K562 (cell line): ENCODE results near the gene ZFYVE28. TPM values are rescaled to one million over a fixed set of nuclear protein-coding genes. Genes with fewer than 3 reads are reported as not detected.

ENCODE experiments used
- ATAC-seq: fragments of 200-7000 bp; cut with Tn5 transposase; 3 replicates; pipeline ENCODE4 v1.9.1; 2020; ENCODE audit warnings: moderate library complexity
- BruUV-seq: library from RNA; stranded (reverse); fragments of 400-500 nt; replicated peaks from 2 replicates; lab custom pipeline; 2021; lab: Mats Ljungman, UMichigan
- CTCF ChIA-PET: fragments of 300-600 bp; formaldehyde crosslinking; extraction: SDS; loops from one replicate; lab custom pipeline; 2021; ENCODE audit warnings: low intra/inter-chr PET ratio; lab: Yijun Ruan, JAX
- POLR2A ChIA-PET: fragments of 300-600, 350-650 bp; sonication (Branson Sonifier 250); formaldehyde crosslinking; extraction: SDS; loops from one replicate; lab custom pipeline; 2021; ENCODE audit warnings: antibody characterized with exemption, inconsistent platforms; lab: Yijun Ruan, JAX
- DNase-seq, 4 experiments: peaks; one replicate each; pipeline versions ENCODE4 v3.0.0 to v3.0.0-alpha.2; 2011 to 2018; ENCODE audit warnings: low spot score in 3 of 4, mixed read lengths in 3 of 4; ENCODE audit errors: extremely low read depth in 1 of 4
- FAIRE-seq: peaks from 2 replicates; lab custom pipeline; 2011; peaks lifted over from hg19 to GRCh38; lab: Jason Lieb, UNC
- H2AFZ ChIP-seq: 2 replicates; pipeline ENCODE4 v1.6.0; 2011; ENCODE audit warnings: low read depth, low read length, control low read depth, inconsistent platforms
- H3K27ac ChIP-seq: fragments of 200-600 bp; 3 replicates; pipeline ENCODE4 v1.8.0; 2011; ENCODE audit warnings: low read depth, mild to moderate bottlenecking, control low read depth, inconsistent platforms, low read length, moderate library complexity, mixed read lengths; ENCODE audit errors: extremely low read depth
- H3K27me3 ChIP-seq, 2 experiments: fragments of 300-600 bp in 1 of 2; 2 replicates in 1 of 2; 3 replicates in 1 of 2; pipeline versions ENCODE4 v1.6.0 to v1.8.0; 2011; ENCODE audit warnings: inconsistent platforms in 2 of 2, low read length in 2 of 2, mild to moderate bottlenecking in 1 of 2, mixed read lengths in 1 of 2, moderate library complexity in 1 of 2; ENCODE audit not compliant: control insufficient read depth in 2 of 2, insufficient read depth in 2 of 2
- H3K36me3 ChIP-seq: fragments of 300-600 bp; 3 replicates; pipeline ENCODE4 v1.8.0; 2011; ENCODE audit warnings: mild to moderate bottlenecking, low read length, inconsistent platforms; ENCODE audit not compliant: control insufficient read depth, insufficient read depth
- H3K4me1 ChIP-seq, 2 experiments: fragments of 200-600 bp in 1 of 2; replicated peaks in 1 of 2; 2 replicates in 1 of 2; 3 replicates in 1 of 2; pipeline versions ENCODE4 v1.5.1 to v1.8.0; 2011; ENCODE audit warnings: inconsistent platforms in 2 of 2, low read length in 2 of 2, mild to moderate bottlenecking in 1 of 2, mixed read lengths in 1 of 2, moderate library complexity in 1 of 2; ENCODE audit not compliant: control insufficient read depth in 2 of 2, insufficient read depth in 2 of 2
- H3K4me2 ChIP-seq: 2 replicates; pipeline ENCODE4 v1.6.1; 2011; ENCODE audit warnings: low read length, control low read depth, inconsistent platforms, mixed read lengths; ENCODE audit not compliant: insufficient read depth
- H3K4me3 ChIP-seq: fragments of 200-600 bp; sonication (generic), shearing (Covaris generic); 2 replicates; pipeline ENCODE4 v1.5.1; 2016; ENCODE audit warnings: control low read depth, inconsistent platforms
- H3K79me2 ChIP-seq: fragments of 200-600 bp; 3 replicates; pipeline ENCODE4 v1.8.0; 2011; ENCODE audit warnings: low read length, inconsistent platforms; ENCODE audit not compliant: control insufficient read depth, insufficient read depth
- H3K9ac ChIP-seq, 2 experiments: 2 replicates each; pipeline versions ENCODE4 v1.6.0 to v1.6.1; 2011; ENCODE audit warnings: low read depth in 2 of 2, low read length in 2 of 2, control low read depth in 1 of 2, inconsistent platforms in 1 of 2, mild to moderate bottlenecking in 1 of 2, mixed read lengths in 1 of 2; ENCODE audit not compliant: insufficient read depth in 1 of 2
- H3K9me1 ChIP-seq: one replicate; pipeline ENCODE4 v1.6.0; 2011; ENCODE audit warnings: inconsistent platforms, mild to moderate bottlenecking, low read length, moderate library complexity; ENCODE audit not compliant: control insufficient read depth, insufficient read depth
- H3K9me3 ChIP-seq: replicated peaks from 2 replicates; pipeline ENCODE4 v1.5.1; 2011; ENCODE audit warnings: low read depth, low read length, inconsistent platforms; ENCODE audit not compliant: control insufficient read depth, insufficient read depth
- H4K20me1 ChIP-seq: replicated peaks from 2 replicates; pipeline ENCODE4 v1.6.1; 2011; ENCODE audit warnings: low read length, inconsistent platforms, mixed read lengths; ENCODE audit not compliant: control insufficient read depth, insufficient read depth
- BDP1 ChIP-seq: IDR thresholded peaks from 3 replicates; pipeline ENCODE4 v1.6.1; 2011; ENCODE audit not compliant: insufficient read length, insufficient read depth
- BMI1 ChIP-seq: fragments of 150-350 bp; IDR thresholded peaks from 2 replicates; pipeline ENCODE4 v1.6.1; 2014; ENCODE audit warnings: low read length
- BRCA1 ChIP-seq, 2 experiments: fragments of 450-650 bp in 1 of 2; sonication (generic) in 1 of 2; formaldehyde crosslinking in 1 of 2; IDR thresholded peaks; 2 replicates each; pipeline versions ENCODE4 v1.5.0 to v1.6.1; 2017 to 2020; ENCODE audit warnings: mild to moderate bottlenecking in 1 of 2, missing genetic modification reagents in 1 of 2
- CEBPZ ChIP-seq: fragments of 150-350 bp; IDR thresholded peaks from 2 replicates; pipeline ENCODE4 v1.6.1; 2014; ENCODE audit warnings: low read depth, mild to moderate bottlenecking, low read length, borderline replicate concordance
- ETS2 ChIP-seq: IDR thresholded peaks from 2 replicates; pipeline ENCODE4 v1.6.1; 2016; ENCODE audit warnings: borderline replicate concordance, missing genetic modification characterization, mild to moderate bottlenecking, moderate library complexity, missing compliant biosample characterization; ENCODE audit not compliant: poor library complexity, severe bottlenecking
- HMGN3 ChIP-seq: IDR thresholded peaks from 2 replicates; pipeline ENCODE4 v1.6.1; 2011; ENCODE audit warnings: borderline replicate concordance, low read depth, mild to moderate bottlenecking, mixed read lengths, low read length; ENCODE audit not compliant: insufficient read length; ENCODE audit errors: extremely low read depth
- IRF1 ChIP-seq: sonication (generic); formaldehyde crosslinking; IDR thresholded peaks from 2 replicates; pipeline ENCODE4 v1.8.0; 2022; ENCODE audit warnings: missing genetic modification reagents, mild to moderate bottlenecking, borderline replicate concordance
- KLF1 ChIP-seq: fragments of 450-650 bp; IDR thresholded peaks from 2 replicates; pipeline ENCODE4 v1.6.1; 2016; ENCODE audit warnings: missing genetic modification characterization, missing compliant biosample characterization
- SIX5 ChIP-seq, 2 experiments: IDR thresholded peaks; 2 replicates each; pipeline ENCODE4 v1.6.1; 2011; ENCODE audit warnings: low read length in 2 of 2, borderline replicate concordance in 1 of 2, low read depth in 1 of 2, mild to moderate bottlenecking in 1 of 2, moderate library complexity in 1 of 2; ENCODE audit not compliant: insufficient read depth in 1 of 2
- STAG1 ChIP-seq: sonication (generic); formaldehyde crosslinking; IDR thresholded peaks from 2 replicates; pipeline ENCODE4 v1.5.0; 2020; ENCODE audit warnings: missing genetic modification reagents, borderline replicate concordance
- TRIM25 ChIP-seq: fragments of 450-650 bp; IDR thresholded peaks from 2 replicates; pipeline ENCODE4 v1.7.0; 2016; ENCODE audit warnings: borderline replicate concordance
- ZNF174 ChIP-seq: fragments of 250-450 bp; sonication (Bioruptor Pico); IDR thresholded peaks from 2 replicates; pipeline ENCODE4 v1.4.0; 2020; ENCODE audit warnings: mild to moderate bottlenecking
- ZNF589 ChIP-seq: fragments of 200-800 bp; sonication (Bioruptor generic); IDR thresholded peaks from 2 replicates; pipeline ENCODE4 v1.6.1; 2016; ENCODE audit warnings: low read depth, missing genetic modification characterization, missing compliant biosample characterization
- ZSCAN32 ChIP-seq: fragments of 450-650 bp; formaldehyde crosslinking; IDR thresholded peaks from 2 replicates; pipeline ENCODE4 v1.4.0; 2020; ENCODE audit warnings: mild to moderate bottlenecking, moderate library complexity
- WGBS: fragments of 100-300 bp; shearing (Covaris generic); methylation state at CpG from one replicate; pipeline ENCODE4 v1.1.6; 2016; ENCODE audit warnings: low coverage, mixed read lengths; ENCODE audit not compliant: insufficient coverage; ENCODE audit errors: missing lambda C conversion rate; 5-methylcytosine and 5-hydroxymethylcytosine counted together
- in situ Hi-C: fragments of 300-500 bp; cut with MboI; formaldehyde crosslinking; loops from 4 replicates; pipeline ENCODE4 v1.15.0; 2018; ENCODE audit warnings: inconsistent platforms, mixed read lengths
- intact Hi-C: fragments of 100-400 bp; cut with micrococcal nuclease; formaldehyde crosslinking; loops from 2 replicates; pipeline ENCODE4 v1.14.2; 2022
- polyA plus RNA-seq, 8 experiments: library from polyadenylated mRNA; depleted of rRNA in 4 of 8; stranded (reverse) in 5 of 8; unstranded in 3 of 8; fragments of >200 nt; fragmentation: Nextera tagmentation in 2 of 8; fragmentation: Illumina TruSeq in 1 of 8; extraction: Ambion mirVana in 2 of 8; extraction: Trizol in 1 of 8; gene quantifications; 2 replicates each; pipeline versions ENCODE4 v1.2.1 to v1.2.3, GENCODE V29; 2011 to 2014; ENCODE audit warnings: inconsistent platforms in 1 of 8, missing spikeins in 1 of 8
- total RNA-seq, 7 experiments: library from RNA; depleted of rRNA in 6 of 7; stranded (reverse); fragments of >200 nt in 6 of 7; fragmentation: Illumina TruSeq in 2 of 7; extraction: Trizol in 2 of 7; gene quantifications; 2 replicates each; pipeline versions ENCODE4 v1.2.1 to v1.2.3, GENCODE V29; 2011 to 2021; ENCODE audit warnings: low replicate concordance in 1 of 7

ZFYVE28 gene
- total and polyA plus RNA-seq, 9 of the 15 experiments (the other 6 are each of a cell fraction or from before 2014, with no cell fraction given) = 1.3 to 24.8 (median 8.9) TPM

- intact Hi-C loops = no loop called here
- no peak overlapping the region for H2AFZ ChIP-seq
- ChIA-PET CTCF (no interaction called here), POLR2A (interaction anchor here (0.7 to 1.5 kb wide), 4 partner anchors 9 to 22 kb away, joined by 3 to 5 read pairs (median 4); no protein-coding TSS in a partner anchor)
- in situ Hi-C loops = no loop called here
- no peaks in the 10 kb centered on the region for H4K20me1 ChIP-seq
- H3K4me1 ChIP-seq = peaks cover 0 to 44% of the 10 kb centered on the region in 2 experiments; a peak in 2 of 5 replicates
- peak; percentile 23; the same call in 1 of the 3 replicates for ATAC-seq
- no peaks in the 10 kb centered on the region for H3K9me3 ChIP-seq
- no peaks in the 10 kb centered on the region for H3K79me2 ChIP-seq
- peak overlapping the region in 1 of 2 experiments; percentile 24; a peak in 1 of 4 replicates for H3K9ac ChIP-seq
- 68% methylated on average over 8 of the region's 9 CpGs for WGBS
- H3K4me2 ChIP-seq = no peak overlapping the region
- no peak for FAIRE-seq
- H3K27ac ChIP-seq = no peak overlapping the region
- no peak overlapping the region for H3K4me3 ChIP-seq
- no TSS peak for BruUV-seq
- DNase-seq = no peak
- H3K27me3 ChIP-seq = no peaks in the 10 kb centered on the region
- H3K9me1 ChIP-seq = peaks cover 2% of the 10 kb centered on the region
- no peaks in the 10 kb centered on the region for H3K36me3 ChIP-seq
- TF ChIP-seq ZNF589 (CRISPR knock-in tag) = no peak
- no peak for TF ChIP-seq ETS2 (tag)
- no peak for TF ChIP-seq HMGN3
- no peak for TF ChIP-seq ZSCAN32 (CRISPR knock-in tag)
- no peak for TF ChIP-seq KLF1 (tag)
- no peak for TF ChIP-seq STAG1 (CRISPR knock-in tag)
- no peak for TF ChIP-seq SIX5 (IDR thresholded peaks at IDR 0.05; ENCODE audit: borderline replicate concordance in 1 of 2, insufficient read depth in 1 of 2, low read depth in 1 of 2, low read length in 2 of 2)
- no peak for TF ChIP-seq TRIM25
- TF ChIP-seq BMI1 = no peak
- no peak for TF ChIP-seq IRF1 (CRISPR knock-in tag)
- no peak for TF ChIP-seq BRCA1 (IDR thresholded peaks at IDR 0.05)
- TF ChIP-seq BRCA1 (CRISPR knock-in tag; IDR thresholded peaks at IDR 0.05) = no peak
- TF ChIP-seq CEBPZ = no peak
- TF ChIP-seq ZNF174 (CRISPR knock-in tag) = no peak
- TF ChIP-seq BDP1 = no peak
These were observed 128.0 kb downstream of the ZFYVE28 start for GRCh38 chr4:2290488-2290887.
